Upper lobe of left lung (tissue), 6 donors: Measurements from ENCODE around the gene ERGIC2. TPM values are rescaled to one million over a fixed set of nuclear protein-coding genes. Genes with fewer than 3 reads are reported as not detected.

ENCODE experiments used
- ATAC-seq, 2 donors: fragments of 200-7000 bp; cut with Tn5 transposase; one replicate each; pipeline ENCODE4 v1.9.1; 2022; ENCODE audit warnings: mild to moderate bottlenecking in 2 of 2, moderate library complexity in 2 of 2; ENCODE audit not compliant: low FRiP score in 2 of 2
- DNase-seq, 2 donors: peaks; one replicate each; pipeline ENCODE4 v3.0.0-alpha.2; 2019 to 2020
- H3K27ac ChIP-seq, 4 donors: fragments of 200-600 bp; sonication (generic); one replicate each; pipeline ENCODE4 v1.5.1; 2016 to 2019
- H3K27me3 ChIP-seq, 4 donors: fragments of 200-600 bp; sonication (generic); one replicate each; pipeline ENCODE4 v1.5.1; 2017 to 2019
- H3K36me3 ChIP-seq, 4 donors: fragments of 200-600 bp; sonication (generic); one replicate each; pipeline ENCODE4 v1.5.1; 2016 to 2019
- H3K4me1 ChIP-seq, 4 donors: fragments of 200-600 bp; sonication (generic); one replicate each; pipeline ENCODE4 v1.5.1; 2018 to 2019
- H3K4me3 ChIP-seq, 4 donors: fragments of 200-600 bp; sonication (generic); one replicate each; pipeline ENCODE4 v1.5.1; 2017 to 2019; ENCODE audit warnings: mild to moderate bottlenecking in 2 of 4, moderate library complexity in 1 of 4
- H3K9me3 ChIP-seq, 4 donors: fragments of 200-600 bp; sonication (generic); one replicate each; pipeline ENCODE4 v1.5.1; 2018 to 2019
- CTCF ChIP-seq, 6 experiments: fragments of 450-650 bp in 4 of 6; fragments of 200-600 bp in 2 of 6; sonication (generic) in 2 of 6; IDR thresholded peaks; one replicate each; pipeline ENCODE4 v1.5.1; 2016 to 2019; ENCODE audit warnings: antibody characterized with exemption in 6 of 6
- EP300 ChIP-seq, 4 donors: sonication (generic); formaldehyde crosslinking; IDR thresholded peaks; one replicate each; pipeline ENCODE4 v1.5.1; 2017; ENCODE audit warnings: antibody characterized with exemption in 4 of 4, control low read depth in 2 of 4
- POLR2A ChIP-seq, 4 donors: fragments of 450-650 bp; IDR thresholded peaks; one replicate each; pipeline ENCODE4 v1.5.1; 2016 to 2017; ENCODE audit warnings: antibody characterized with exemption in 4 of 4, mild to moderate bottlenecking in 2 of 4
- POLR2AphosphoS5 ChIP-seq, 2 donors: sonication (generic); formaldehyde crosslinking; IDR thresholded peaks; one replicate each; pipeline ENCODE4 v1.5.1; 2017; ENCODE audit warnings: antibody characterized with exemption in 2 of 2
- WGBS, 2 donors: methylation state at CpG; one replicate each; pipeline ENCODE4 v1.1.5; 2017 to 2018; 5-methylcytosine and 5-hydroxymethylcytosine counted together
- total RNA-seq, 6 donors: library from RNA; depleted of rRNA in 4 of 6; stranded (reverse); fragments of >200 nt in 4 of 6; gene quantifications; one replicate each; pipeline versions ENCODE4 v1.1.0 to v1.2.1, GENCODE V29; 2016 to 2021
- donor health status: DM: no; HTN: no; CAD: no; lungs with moderate emphysema.
- donor health status: DM: no; HTN: yes; CAD: no; lungs with severe emphysema.

ERGIC2 gene
- total RNA-seq, 6 donors from 2014 or later, result 9.4 to 64.7 (median 41.3) TPM

- Histone ChIP-seq H3K36me3 (peaks cover 0 to 9% (median 0%) of the 10 kb centered on the region in 4 donors), H3K27ac (no peak overlapping the region), H3K4me3 (no peak overlapping the region), H3K9me3 (no peaks in the 10 kb centered on the region), H3K27me3 (no peaks in the 10 kb centered on the region), H3K4me1 (no peaks in the 10 kb centered on the region)
- DNase-seq, result no peak
- ATAC-seq, result no peak
- no peak for TF ChIP-seq POLR2A (IDR thresholded peaks at IDR 0.05)
- no peak for TF ChIP-seq CTCF (IDR thresholded peaks at IDR 0.05)
- TF ChIP-seq POLR2AphosphoS5 (IDR thresholded peaks at IDR 0.05), result no peak
- no peak for TF ChIP-seq EP300 (IDR thresholded peaks at IDR 0.05)
- 94 to 95% methylated on average over 4 of the region's 4 CpGs for WGBS, 2 donors
Observed at GRCh38 chr12:29310899-29311298, 70.1 kb downstream of the ERGIC2 start.

GRCh38 chr12:29309320-29309902 is 71.6 kb downstream of the ERGIC2 start:
- Histone ChIP-seq H3K9me3 (no peaks in the 10 kb centered on the region), H3K27ac (no peak overlapping the region), H3K4me3 (no peak overlapping the region), H3K27me3 (no peaks in the 10 kb centered on the region), H3K4me1 (no peaks in the 10 kb centered on the region), H3K36me3 (peaks cover 0 to 9% (median 0%) of the 10 kb centered on the region in 4 donors)
- 91 to 95% methylated on average over 4 of the region's 4 CpGs for WGBS, 2 donors
- DNase-seq (no peak), ATAC-seq (no peak)
- TF ChIP-seq CTCF (IDR thresholded peaks at IDR 0.05), result no peak
- no peak for TF ChIP-seq EP300 (IDR thresholded peaks at IDR 0.05)
- no peak for TF ChIP-seq POLR2AphosphoS5 (IDR thresholded peaks at IDR 0.05)
- TF ChIP-seq POLR2A (IDR thresholded peaks at IDR 0.05), result no peak

GRCh38 chr12:29306682-29307081 is 74.3 kb downstream of the ERGIC2 start:
- ATAC-seq, result no peak
- Histone ChIP-seq H3K27ac (no peak overlapping the region), H3K4me1 (no peaks in the 10 kb centered on the region), H3K4me3 (no peak overlapping the region), H3K27me3 (no peaks in the 10 kb centered on the region), H3K36me3 (peaks cover 0 to 2% (median 0%) of the 10 kb centered on the region in 4 donors), H3K9me3 (no peaks in the 10 kb centered on the region)
- TF ChIP-seq EP300 (IDR thresholded peaks at IDR 0.05) (no peak), POLR2AphosphoS5 (IDR thresholded peaks at IDR 0.05) (no peak), CTCF (IDR thresholded peaks at IDR 0.05) (no peak), POLR2A (IDR thresholded peaks at IDR 0.05) (no peak)
- 79 to 87% methylated on average over 2 of the region's 2 CpGs for WGBS, 2 donors
- no peak for DNase-seq

- Histone ChIP-seq H3K4me3 (no peak overlapping the region), H3K27ac (no peak overlapping the region), H3K27me3 (no peaks in the 10 kb centered on the region), H3K9me3 (no peaks in the 10 kb centered on the region), H3K36me3 (no peaks in the 10 kb centered on the region), H3K4me1 (no peaks in the 10 kb centered on the region)
- DNase-seq (no peak), ATAC-seq (no peak)
- TF ChIP-seq EP300 (IDR thresholded peaks at IDR 0.05) (no peak), POLR2AphosphoS5 (IDR thresholded peaks at IDR 0.05) (no peak), POLR2A (IDR thresholded peaks at IDR 0.05) (no peak), CTCF (IDR thresholded peaks at IDR 0.05) (no peak)
- WGBS, 2 donors, result 94 to 95% methylated on average over 2 of the region's 2 CpGs
Observed at GRCh38 chr12:29306266-29306665, 74.7 kb downstream of the ERGIC2 start.

- H3K9me3 ChIP-seq, result no peaks in the 10 kb centered on the region
- H3K36me3 ChIP-seq, result no peaks in the 10 kb centered on the region
- H3K4me1 ChIP-seq, result no peaks in the 10 kb centered on the region
- TF ChIP-seq POLR2AphosphoS5 (IDR thresholded peaks at IDR 0.05) (no peak), POLR2A (IDR thresholded peaks at IDR 0.05) (no peak), EP300 (IDR thresholded peaks at IDR 0.05) (no peak), CTCF (IDR thresholded peaks at IDR 0.05) (no peak)
- H3K4me3 ChIP-seq, result no peak overlapping the region
- ATAC-seq (no peak), DNase-seq (no peak)
- no peak overlapping the region for H3K27ac ChIP-seq
- no peaks in the 10 kb centered on the region for H3K27me3 ChIP-seq
Observed at GRCh38 chr12:29304388-29304787, 76.6 kb downstream of the ERGIC2 start.
